SK-N-SH treated with all-trans-retinoic acid at 6 μM for 48 hours (cell line): ENCODE data around the gene CBARP.
A peak's percentile ranks its signal among the peaks of the same experiment; 100 is the strongest.

Experiments
- ATAC-seq: fragments of 200-7000 bp; cut with Tn5 transposase; 3 replicates; pipeline ENCODE4 v1.9.1; 2020; ENCODE audit warnings: mild to moderate bottlenecking, moderate library complexity
- ARNTL ChIP-seq: fragments of 450-650 bp; formaldehyde crosslinking; IDR thresholded peaks from 2 replicates; pipeline ENCODE4 v1.5.0; 2020; ENCODE audit warnings: low read depth, mild to moderate bottlenecking, moderate library complexity, borderline replicate concordance
- BACH2 ChIP-seq: fragments of 250-450 bp; sonication (Bioruptor Pico); IDR thresholded peaks from 2 replicates; pipeline ENCODE4 v1.9.0; 2021; ENCODE audit warnings: mild to moderate bottlenecking, borderline replicate concordance
- CSDC2 ChIP-seq: fragments of 250-450 bp; sonication (Bioruptor Pico); IDR thresholded peaks from 2 replicates; pipeline ENCODE4 v1.5.0; 2020; ENCODE audit warnings: mild to moderate bottlenecking, moderate library complexity
- ESRRG ChIP-seq: fragments of 250-450 bp; sonication (Bioruptor Pico); IDR thresholded peaks from 2 replicates; pipeline ENCODE4 v1.6.1; 2021; ENCODE audit warnings: mild to moderate bottlenecking
- GLIS3 ChIP-seq: fragments of 250-450 bp; sonication (Bioruptor Pico); IDR thresholded peaks from 2 replicates; pipeline ENCODE4 v1.5.0; 2020; ENCODE audit warnings: mild to moderate bottlenecking, moderate library complexity
- ISL1 ChIP-seq: fragments of 250-450 bp; sonication (Bioruptor Pico); IDR thresholded peaks from 2 replicates; pipeline ENCODE4 v2.1.2; 2022; ENCODE audit warnings: mild to moderate bottlenecking, moderate library complexity
- OSR1 ChIP-seq: fragments of 250-450 bp; sonication (Bioruptor Pico); IDR thresholded peaks from 2 replicates; pipeline ENCODE4 v1.8.0; 2022; ENCODE audit warnings: moderate library complexity, mild to moderate bottlenecking, inconsistent platforms
- RARB ChIP-seq: fragments of 250-450 bp; sonication (Bioruptor Pico); IDR thresholded peaks from 2 replicates; pipeline ENCODE4 v1.8.0; 2021; ENCODE audit warnings: mild to moderate bottlenecking, moderate library complexity
- TOX ChIP-seq: fragments of 250-450 bp; sonication (Bioruptor Pico); IDR thresholded peaks from 2 replicates; pipeline ENCODE4 v1.8.0; 2021; ENCODE audit warnings: mild to moderate bottlenecking, moderate library complexity, borderline replicate concordance
- ZC3H10 ChIP-seq: fragments of 250-450 bp; sonication (Bioruptor Pico); IDR thresholded peaks from 2 replicates; pipeline ENCODE4 v1.5.1; 2021; ENCODE audit warnings: mild to moderate bottlenecking, moderate library complexity
- ZFP3 ChIP-seq: fragments of 250-450 bp; sonication (Bioruptor Pico); IDR thresholded peaks from 2 replicates; pipeline ENCODE4 v1.5.0; 2020; ENCODE audit warnings: mild to moderate bottlenecking, moderate library complexity
- ZNF565 ChIP-seq: fragments of 450-650 bp; formaldehyde crosslinking; conservative IDR thresholded peaks from 2 replicates; pipeline ENCODE4 v1.5.0; 2020; ENCODE audit warnings: low read depth, mild to moderate bottlenecking, moderate library complexity
- ZNF8 ChIP-seq: fragments of 450-650 bp; formaldehyde crosslinking; IDR thresholded peaks from 2 replicates; pipeline ENCODE4 v1.5.0; 2020; ENCODE audit warnings: mild to moderate bottlenecking, moderate library complexity
- TF ChIP-seq, protein P1 (sequence below): fragments of 250-450 bp; sonication (Bioruptor Pico); IDR thresholded peaks from 2 replicates; pipeline ENCODE4 v1.8.0; 2020; ENCODE audit warnings: mild to moderate bottlenecking, moderate library complexity, borderline replicate concordance
- TF ChIP-seq, protein P2 (sequence below): fragments of 250-450 bp; sonication (Bioruptor Pico); IDR thresholded peaks from 2 replicates; pipeline ENCODE4 v1.5.0; 2020; ENCODE audit warnings: mild to moderate bottlenecking, moderate library complexity
- TF ChIP-seq, protein P3 (sequence below): fragments of 250-450 bp; sonication (Bioruptor Pico); IDR thresholded peaks from 2 replicates; pipeline ENCODE4 v1.8.0; 2021; ENCODE audit warnings: low read depth, mild to moderate bottlenecking, moderate library complexity, borderline replicate concordance

Gene CBARP

DNA sequence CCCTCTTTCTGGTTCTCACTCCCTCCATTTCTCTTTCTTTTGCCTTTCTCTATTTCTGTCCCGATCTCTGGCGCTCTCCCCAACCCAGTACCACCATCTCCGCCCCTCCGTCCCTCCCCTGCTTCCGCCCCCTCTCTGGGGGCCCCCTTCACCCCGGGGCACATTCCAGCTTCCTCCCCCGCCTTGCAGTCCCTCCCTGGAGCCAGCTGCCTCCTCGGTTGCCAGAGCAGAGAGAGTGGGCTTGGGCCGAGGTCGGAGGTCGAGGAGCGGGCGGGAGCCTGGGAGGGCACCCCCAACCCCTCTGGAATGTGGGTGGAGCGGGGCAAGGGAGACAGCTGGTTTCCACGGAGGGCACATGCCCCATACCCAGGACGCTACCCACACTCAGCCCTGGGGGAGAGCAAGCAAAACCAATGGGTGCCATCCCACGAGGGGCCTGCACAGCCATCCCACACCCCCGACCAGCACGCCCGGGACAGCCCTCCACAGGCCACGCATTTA, 24.9 kb upstream of the CBARP start:
- ATAC-seq, result no peak
- TF ChIP-seq RARB (CRISPR knock-in tag) (no peak), ARNTL (CRISPR knock-in tag) (no peak), GLIS3 (CRISPR knock-in tag) (no peak), ZNF8 (CRISPR knock-in tag) (no peak), ZNF565 (CRISPR knock-in tag) (no peak), OSR1 (CRISPR knock-in tag) (no peak), ZC3H10 (no peak), BACH2 (CRISPR knock-in tag) (no peak), CSDC2 (no peak), TOX (CRISPR knock-in tag) (no peak), ESRRG (CRISPR knock-in tag) (no peak), ISL1 (CRISPR knock-in tag) (no peak)
- TF ChIP-seq, protein P1, sequence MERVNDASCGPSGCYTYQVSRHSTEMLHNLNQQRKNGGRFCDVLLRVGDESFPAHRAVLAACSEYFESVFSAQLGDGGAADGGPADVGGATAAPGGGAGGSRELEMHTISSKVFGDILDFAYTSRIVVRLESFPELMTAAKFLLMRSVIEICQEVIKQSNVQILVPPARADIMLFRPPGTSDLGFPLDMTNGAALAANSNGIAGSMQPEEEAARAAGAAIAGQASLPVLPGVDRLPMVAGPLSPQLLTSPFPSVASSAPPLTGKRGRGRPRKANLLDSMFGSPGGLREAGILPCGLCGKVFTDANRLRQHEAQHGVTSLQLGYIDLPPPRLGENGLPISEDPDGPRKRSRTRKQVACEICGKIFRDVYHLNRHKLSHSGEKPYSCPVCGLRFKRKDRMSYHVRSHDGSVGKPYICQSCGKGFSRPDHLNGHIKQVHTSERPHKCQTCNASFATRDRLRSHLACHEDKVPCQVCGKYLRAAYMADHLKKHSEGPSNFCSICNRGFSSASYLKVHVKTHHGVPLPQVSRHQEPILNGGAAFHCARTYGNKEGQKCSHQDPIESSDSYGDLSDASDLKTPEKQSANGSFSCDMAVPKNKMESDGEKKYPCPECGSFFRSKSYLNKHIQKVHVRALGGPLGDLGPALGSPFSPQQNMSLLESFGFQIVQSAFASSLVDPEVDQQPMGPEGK, result no peak
- TF ChIP-seq, protein P2, sequence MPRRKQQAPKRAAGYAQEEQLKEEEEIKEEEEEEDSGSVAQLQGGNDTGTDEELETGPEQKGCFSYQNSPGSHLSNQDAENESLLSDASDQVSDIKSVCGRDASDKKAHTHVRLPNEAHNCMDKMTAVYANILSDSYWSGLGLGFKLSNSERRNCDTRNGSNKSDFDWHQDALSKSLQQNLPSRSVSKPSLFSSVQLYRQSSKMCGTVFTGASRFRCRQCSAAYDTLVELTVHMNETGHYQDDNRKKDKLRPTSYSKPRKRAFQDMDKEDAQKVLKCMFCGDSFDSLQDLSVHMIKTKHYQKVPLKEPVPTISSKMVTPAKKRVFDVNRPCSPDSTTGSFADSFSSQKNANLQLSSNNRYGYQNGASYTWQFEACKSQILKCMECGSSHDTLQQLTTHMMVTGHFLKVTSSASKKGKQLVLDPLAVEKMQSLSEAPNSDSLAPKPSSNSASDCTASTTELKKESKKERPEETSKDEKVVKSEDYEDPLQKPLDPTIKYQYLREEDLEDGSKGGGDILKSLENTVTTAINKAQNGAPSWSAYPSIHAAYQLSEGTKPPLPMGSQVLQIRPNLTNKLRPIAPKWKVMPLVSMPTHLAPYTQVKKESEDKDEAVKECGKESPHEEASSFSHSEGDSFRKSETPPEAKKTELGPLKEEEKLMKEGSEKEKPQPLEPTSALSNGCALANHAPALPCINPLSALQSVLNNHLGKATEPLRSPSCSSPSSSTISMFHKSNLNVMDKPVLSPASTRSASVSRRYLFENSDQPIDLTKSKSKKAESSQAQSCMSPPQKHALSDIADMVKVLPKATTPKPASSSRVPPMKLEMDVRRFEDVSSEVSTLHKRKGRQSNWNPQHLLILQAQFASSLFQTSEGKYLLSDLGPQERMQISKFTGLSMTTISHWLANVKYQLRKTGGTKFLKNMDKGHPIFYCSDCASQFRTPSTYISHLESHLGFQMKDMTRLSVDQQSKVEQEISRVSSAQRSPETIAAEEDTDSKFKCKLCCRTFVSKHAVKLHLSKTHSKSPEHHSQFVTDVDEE (CRISPR knock-in tag), result no peak

DNA sequence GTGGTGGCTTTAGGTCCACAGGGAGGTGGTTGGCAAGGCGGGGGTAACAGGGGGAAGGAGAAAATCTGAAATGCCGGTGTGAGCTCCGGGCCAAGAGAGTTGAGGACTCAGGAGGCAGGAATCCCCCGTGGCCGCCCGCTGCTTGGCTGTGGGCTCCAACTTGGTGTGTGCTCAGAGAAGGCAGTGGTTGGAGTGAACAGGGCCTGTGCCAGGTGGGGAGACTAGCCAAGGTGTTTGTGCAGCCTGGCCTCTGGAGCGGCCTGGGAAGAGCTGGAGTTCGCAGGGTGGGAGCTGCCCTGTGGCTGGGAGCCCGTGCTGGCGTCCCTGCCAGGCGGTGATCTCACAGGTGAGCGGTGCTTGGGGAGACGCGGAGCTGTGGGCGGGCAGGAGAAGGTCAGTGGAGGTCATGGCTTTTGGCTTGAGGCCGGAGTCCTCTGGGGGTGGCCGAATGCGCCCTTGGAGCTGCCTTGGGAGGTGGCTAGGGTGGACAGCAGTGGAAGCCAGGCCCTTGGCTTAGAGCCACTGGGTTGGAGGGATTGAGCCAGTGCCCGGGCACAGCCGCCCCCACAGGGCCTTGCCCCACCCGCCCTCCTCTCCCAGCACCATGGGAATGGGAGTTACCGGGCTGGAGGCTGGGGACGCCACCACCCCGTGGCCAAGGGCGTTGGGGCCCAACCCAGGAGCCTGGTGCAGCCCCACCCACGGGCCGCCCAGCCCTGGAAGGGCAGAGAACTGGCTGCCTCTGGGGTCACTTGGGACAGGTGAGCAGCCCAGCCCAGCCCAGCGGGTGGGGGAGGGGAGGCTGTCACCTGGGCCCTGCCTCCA, 24.2 kb upstream of the CBARP start:
- no peak for ATAC-seq

DNA sequence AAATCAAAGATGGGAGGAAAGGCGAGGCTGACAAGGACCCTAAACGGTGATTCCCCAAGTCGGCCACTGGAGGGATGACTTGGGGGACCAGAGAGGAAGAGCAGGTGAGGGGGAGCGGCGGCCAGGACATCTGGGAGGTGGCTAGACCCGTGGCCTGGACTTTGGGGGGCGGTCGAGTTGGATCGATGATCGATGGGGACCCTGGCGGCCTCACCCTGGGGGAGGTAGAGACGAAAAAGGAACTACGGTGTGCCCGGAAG, 23.7 kb upstream of the CBARP start:
- TF ChIP-seq, protein P1, result peak; percentile 4; the same call in 1 of the 2 replicates
- TF ChIP-seq, protein P3, sequence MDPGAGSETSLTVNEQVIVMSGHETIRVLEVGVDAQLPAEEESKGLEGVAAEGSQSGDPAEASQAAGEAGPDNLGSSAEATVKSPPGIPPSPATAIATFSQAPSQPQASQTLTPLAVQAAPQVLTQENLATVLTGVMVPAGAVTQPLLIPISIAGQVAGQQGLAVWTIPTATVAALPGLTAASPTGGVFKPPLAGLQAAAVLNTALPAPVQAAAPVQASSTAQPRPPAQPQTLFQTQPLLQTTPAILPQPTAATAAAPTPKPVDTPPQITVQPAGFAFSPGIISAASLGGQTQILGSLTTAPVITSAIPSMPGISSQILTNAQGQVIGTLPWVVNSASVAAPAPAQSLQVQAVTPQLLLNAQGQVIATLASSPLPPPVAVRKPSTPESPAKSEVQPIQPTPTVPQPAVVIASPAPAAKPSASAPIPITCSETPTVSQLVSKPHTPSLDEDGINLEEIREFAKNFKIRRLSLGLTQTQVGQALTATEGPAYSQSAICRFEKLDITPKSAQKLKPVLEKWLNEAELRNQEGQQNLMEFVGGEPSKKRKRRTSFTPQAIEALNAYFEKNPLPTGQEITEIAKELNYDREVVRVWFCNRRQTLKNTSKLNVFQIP, result no peak
- ATAC-seq, result no peak

More for the DNA sequence above, 24.2 kb upstream of the CBARP start:
- TF ChIP-seq GLIS3 (CRISPR knock-in tag) (no peak), RARB (CRISPR knock-in tag) (no peak), OSR1 (CRISPR knock-in tag) (no peak), ZFP3 (no peak), ARNTL (CRISPR knock-in tag) (no peak)
- TF ChIP-seq, protein P1, result no peak
- TF ChIP-seq, protein P2 (CRISPR knock-in tag), result no peak
